GM12801 (cell line): ENCODE measurements around the gene GALNT1.

Experiments
- TF ChIP-seq, protein P1 (sequence below): IDR thresholded peaks from one replicate; pipeline ENCODE4 v1.5.1; 2011; ENCODE audit warnings: control low read depth; ENCODE audit not compliant: insufficient read length; ENCODE audit errors: extremely low read depth

The GALNT1 gene

GRCh38 chr18:35682281-35682867 lies 100.8 kb downstream of the GALNT1 start:
- TF ChIP-seq, protein P1, sequence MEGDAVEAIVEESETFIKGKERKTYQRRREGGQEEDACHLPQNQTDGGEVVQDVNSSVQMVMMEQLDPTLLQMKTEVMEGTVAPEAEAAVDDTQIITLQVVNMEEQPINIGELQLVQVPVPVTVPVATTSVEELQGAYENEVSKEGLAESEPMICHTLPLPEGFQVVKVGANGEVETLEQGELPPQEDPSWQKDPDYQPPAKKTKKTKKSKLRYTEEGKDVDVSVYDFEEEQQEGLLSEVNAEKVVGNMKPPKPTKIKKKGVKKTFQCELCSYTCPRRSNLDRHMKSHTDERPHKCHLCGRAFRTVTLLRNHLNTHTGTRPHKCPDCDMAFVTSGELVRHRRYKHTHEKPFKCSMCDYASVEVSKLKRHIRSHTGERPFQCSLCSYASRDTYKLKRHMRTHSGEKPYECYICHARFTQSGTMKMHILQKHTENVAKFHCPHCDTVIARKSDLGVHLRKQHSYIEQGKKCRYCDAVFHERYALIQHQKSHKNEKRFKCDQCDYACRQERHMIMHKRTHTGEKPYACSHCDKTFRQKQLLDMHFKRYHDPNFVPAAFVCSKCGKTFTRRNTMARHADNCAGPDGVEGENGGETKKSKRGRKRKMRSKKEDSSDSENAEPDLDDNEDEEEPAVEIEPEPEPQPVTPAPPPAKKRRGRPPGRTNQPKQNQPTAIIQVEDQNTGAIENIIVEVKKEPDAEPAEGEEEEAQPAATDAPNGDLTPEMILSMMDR, result no peak

DNA sequence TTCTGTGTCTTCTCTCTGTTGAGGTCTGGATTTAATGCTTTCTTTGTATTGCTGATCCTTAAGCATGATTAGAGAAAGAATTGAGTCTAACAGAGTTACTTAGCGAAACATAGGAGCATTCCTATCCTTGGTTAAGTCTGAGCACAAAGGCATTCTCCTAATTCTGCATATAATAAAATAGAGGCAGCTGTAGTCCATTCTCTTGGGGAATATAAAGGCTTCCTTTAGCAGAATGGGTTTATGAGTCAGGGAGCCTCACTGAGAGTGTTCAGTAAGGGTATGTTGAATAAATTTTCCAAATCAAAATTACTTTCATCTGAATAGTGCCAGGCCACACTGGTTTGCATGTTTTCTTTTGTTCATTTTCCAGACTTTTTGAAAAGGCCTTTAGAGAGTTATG lies 101.5 kb downstream of the GALNT1 start:
- TF ChIP-seq, protein P1, result no peak

GRCh38 chr18:35688757-35689156 lies 107.2 kb downstream of the GALNT1 start:
- TF ChIP-seq, protein P1, result no peak

- TF ChIP-seq, protein P1, result no peak
These were observed 108.2 kb downstream of the GALNT1 start for GRCh38 chr18:35689728-35690127.

- TF ChIP-seq, protein P1, result no peak
These were observed 110.1 kb downstream of the GALNT1 start for GRCh38 chr18:35691625-35692024.

DNA sequence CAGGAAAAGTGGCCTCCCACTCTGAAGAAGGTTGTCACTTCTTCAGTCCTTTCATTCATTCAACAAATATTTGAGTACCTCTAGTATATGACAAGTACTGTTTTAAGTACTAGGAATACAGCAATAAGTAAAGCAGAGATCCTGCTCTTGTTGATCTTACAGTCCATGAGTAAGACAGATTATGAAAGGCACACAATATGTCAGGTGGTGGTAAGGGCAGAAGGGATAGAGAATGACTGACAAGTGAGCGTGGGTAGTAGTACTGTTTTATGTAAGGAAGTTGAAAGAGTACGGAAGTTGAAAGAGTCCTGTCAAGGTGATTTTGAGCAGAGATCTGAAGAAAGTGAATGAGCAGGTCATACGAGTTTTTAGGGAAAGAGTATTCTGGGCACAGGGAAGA lies 111.3 kb downstream of the GALNT1 start:
- TF ChIP-seq, protein P1, result no peak

DNA sequence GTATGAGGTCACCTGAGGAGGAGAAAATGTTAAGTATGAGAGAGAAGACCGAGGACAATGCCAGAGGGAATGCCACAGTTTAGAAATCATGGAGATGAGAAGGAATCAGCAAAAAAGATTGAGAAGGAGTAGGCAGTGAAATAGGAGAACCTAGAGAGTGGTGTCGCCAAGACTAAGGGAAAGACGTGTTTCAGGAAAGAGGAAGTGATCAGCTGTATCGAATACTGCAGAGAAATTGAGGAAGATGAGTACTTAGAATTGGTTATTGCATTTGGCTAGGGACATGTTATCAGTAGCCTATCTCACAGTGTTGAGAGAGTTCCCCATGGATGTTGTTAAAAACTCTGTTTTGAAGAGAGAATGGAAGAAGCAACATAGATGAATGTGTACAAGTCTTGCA lies 112.3 kb downstream of the GALNT1 start:
- TF ChIP-seq, protein P1, result no peak
